Keratinocyte (primary cell): ENCODE results near the gene LONP1. TPM values are rescaled to one million over a fixed set of nuclear protein-coding genes. Genes with fewer than 3 reads are reported as not detected.

Experiments
- DNase-seq: peaks from one replicate; pipeline ENCODE4 v3.0.0-alpha.2; 2011; ENCODE audit warnings: low read depth, missing footprints, low spot score
- FAIRE-seq: peaks from 2 replicates; lab custom pipeline; 2011; peaks lifted over from hg19 to GRCh38; lab: Jason Lieb, UNC
- H2AFZ ChIP-seq: 2 replicates; pipeline ENCODE4 v1.6.0; 2012; ENCODE audit warnings: low read length, control low read depth, inconsistent platforms; ENCODE audit not compliant: control insufficient read depth
- H3K27ac ChIP-seq: 2 replicates; pipeline ENCODE4 v1.5.1; 2011; ENCODE audit warnings: low read length; ENCODE audit not compliant: control insufficient read depth, insufficient read depth
- H3K27me3 ChIP-seq: 3 replicates; pipeline ENCODE4 v1.6.0; 2011; ENCODE audit warnings: low read length; ENCODE audit not compliant: control insufficient read depth, insufficient read depth; ENCODE audit errors: extremely low read depth
- H3K36me3 ChIP-seq, 2 experiments: 2 replicates in 1 of 2; 3 replicates in 1 of 2; pipeline ENCODE4 v1.5.1; 2011; ENCODE audit warnings: low read length in 2 of 2, mild to moderate bottlenecking in 1 of 2; ENCODE audit not compliant: control insufficient read depth in 2 of 2, insufficient read depth in 2 of 2; ENCODE audit errors: extremely low read depth in 1 of 2
- H3K4me1 ChIP-seq: 3 replicates; pipeline ENCODE4 v1.5.1; 2011; ENCODE audit warnings: low read length; ENCODE audit not compliant: control insufficient read depth, insufficient read depth; ENCODE audit errors: extremely low read depth
- H3K4me2 ChIP-seq: 3 replicates; pipeline ENCODE4 v1.6.0; 2011; ENCODE audit warnings: low read depth, low read length; ENCODE audit not compliant: control insufficient read depth, insufficient read depth; ENCODE audit errors: extremely low read depth
- H3K4me3 ChIP-seq, 3 experiments: fragments of 200-600 bp in 1 of 3; sonication (generic) in 1 of 3; 2 replicates in 2 of 3; 3 replicates in 1 of 3; pipeline ENCODE4 v1.5.1; 2011 to 2016; ENCODE audit warnings: low read length in 3 of 3, mild to moderate bottlenecking in 3 of 3, control low read depth in 2 of 3, inconsistent platforms in 1 of 3, low read depth in 1 of 3, mixed read lengths in 1 of 3, mixed run types in 1 of 3, moderate library complexity in 1 of 3; ENCODE audit not compliant: control insufficient read depth in 2 of 3, insufficient read depth in 2 of 3; ENCODE audit errors: extremely low read depth in 1 of 3
- H3K79me2 ChIP-seq: 2 replicates; pipeline ENCODE4 v1.6.0; 2012; ENCODE audit warnings: low read length; ENCODE audit not compliant: control insufficient read depth, insufficient read depth
- H3K9ac ChIP-seq: 3 replicates; pipeline ENCODE4 v1.6.0; 2011; ENCODE audit warnings: low read length; ENCODE audit not compliant: control insufficient read depth, insufficient read depth; ENCODE audit errors: extremely low read depth
- H3K9me1 ChIP-seq: 3 replicates; pipeline ENCODE4 v1.6.0; 2011; ENCODE audit warnings: low read length; ENCODE audit not compliant: control insufficient read depth, insufficient read depth; ENCODE audit errors: extremely low read depth
- H3K9me3 ChIP-seq: 2 replicates; pipeline ENCODE4 v1.5.1; 2012; ENCODE audit warnings: low read depth, low read length; ENCODE audit not compliant: control insufficient read depth
- H4K20me1 ChIP-seq: 3 replicates; pipeline ENCODE4 v1.6.0; 2011; ENCODE audit warnings: low read length; ENCODE audit not compliant: control insufficient read depth, insufficient read depth; ENCODE audit errors: extremely low read depth
- EZH2 ChIP-seq: IDR thresholded peaks from one replicate; pipeline ENCODE4 v1.6.1; 2012; ENCODE audit warnings: inconsistent platforms, mild to moderate bottlenecking, low read length, moderate library complexity
- dilution Hi-C: fragments of 300-500 bp; cut with MboI; formaldehyde crosslinking; loops from one replicate; pipeline ENCODE4 v1.7.0; 2020; ENCODE audit warnings: low sequenced_read_pairs; ENCODE audit not compliant: extremely low pct_ligation_motif_present
- polyA plus RNA-seq, 5 experiments: library from polyadenylated mRNA; depleted of rRNA in 3 of 5; stranded (reverse) in 3 of 5; stranded (forward) in 1 of 5; unstranded in 1 of 5; fragments of >200 nt; gene quantifications; 1 replicate in 1 of 5; 2 replicates in 3 of 5; 3 replicates in 1 of 5; pipeline versions ENCODE4 v1.2.1 to v1.2.3, GENCODE V29; 2011 to 2012; ENCODE audit warnings: missing spikeins in 2 of 5, low read depth in 1 of 5, low replicate concordance in 1 of 5
- TF ChIP-seq, protein P1 (sequence below), 3 experiments: IDR thresholded peaks in 1 of 3; conservative IDR thresholded peaks in 1 of 3; optimal IDR thresholded peaks in 1 of 3; 2 replicates in 2 of 3; 3 replicates in 1 of 3; pipeline versions ENCODE3 to v1.5.1; 2011; ENCODE audit warnings: low read length in 3 of 3, mild to moderate bottlenecking in 3 of 3, moderate library complexity in 2 of 3, control low read depth in 1 of 3, inconsistent platforms in 1 of 3; ENCODE audit not compliant: insufficient read depth in 2 of 3; ENCODE audit errors: extremely low read depth in 1 of 3

The LONP1 gene
- polyA plus RNA-seq, 1 donor (not counting 4 experiments of a cell fraction or from before 2014, with no cell fraction given) = 24.2 TPM

- Histone ChIP-seq H3K9me3 (no peaks in the 10 kb centered on the region), H4K20me1 (peaks cover 8% of the 10 kb centered on the region), H3K79me2 (peaks cover 21% of the 10 kb centered on the region), H3K36me3 (peaks cover 34 to 50% of the 10 kb centered on the region in 2 experiments), H2AFZ (no peak overlapping the region), H3K9ac (no peak overlapping the region), H3K4me1 (no peaks in the 10 kb centered on the region), H3K4me2 (no peak overlapping the region), H3K4me3 (no peak overlapping the region), H3K9me1 (no peaks in the 10 kb centered on the region), H3K27ac (no peak overlapping the region), H3K27me3 (no peaks in the 10 kb centered on the region)
- FAIRE-seq (no peak), DNase-seq (no peak)
- no peak for TF ChIP-seq EZH2
- TF ChIP-seq, protein P1, sequence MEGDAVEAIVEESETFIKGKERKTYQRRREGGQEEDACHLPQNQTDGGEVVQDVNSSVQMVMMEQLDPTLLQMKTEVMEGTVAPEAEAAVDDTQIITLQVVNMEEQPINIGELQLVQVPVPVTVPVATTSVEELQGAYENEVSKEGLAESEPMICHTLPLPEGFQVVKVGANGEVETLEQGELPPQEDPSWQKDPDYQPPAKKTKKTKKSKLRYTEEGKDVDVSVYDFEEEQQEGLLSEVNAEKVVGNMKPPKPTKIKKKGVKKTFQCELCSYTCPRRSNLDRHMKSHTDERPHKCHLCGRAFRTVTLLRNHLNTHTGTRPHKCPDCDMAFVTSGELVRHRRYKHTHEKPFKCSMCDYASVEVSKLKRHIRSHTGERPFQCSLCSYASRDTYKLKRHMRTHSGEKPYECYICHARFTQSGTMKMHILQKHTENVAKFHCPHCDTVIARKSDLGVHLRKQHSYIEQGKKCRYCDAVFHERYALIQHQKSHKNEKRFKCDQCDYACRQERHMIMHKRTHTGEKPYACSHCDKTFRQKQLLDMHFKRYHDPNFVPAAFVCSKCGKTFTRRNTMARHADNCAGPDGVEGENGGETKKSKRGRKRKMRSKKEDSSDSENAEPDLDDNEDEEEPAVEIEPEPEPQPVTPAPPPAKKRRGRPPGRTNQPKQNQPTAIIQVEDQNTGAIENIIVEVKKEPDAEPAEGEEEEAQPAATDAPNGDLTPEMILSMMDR (optimal IDR thresholded peaks at IDR 0.05 in 1 of 3, IDR thresholded peaks at IDR 0.05 in 1 of 3, conservative IDR thresholded peaks at IDR 0.05 in 1 of 3; ENCODE audit: extremely low read depth in 1 of 3, insufficient read depth in 2 of 3, low read length in 3 of 3) = no peak
- dilution Hi-C loops = no loop called here
These were observed 8.2 kb downstream of the LONP1 start for GRCh38 chr19:5711713-5712161.

GRCh38 chr19:5711025-5711424 is 8.9 kb downstream of the LONP1 start:
- no peak overlapping the region for H3K9ac ChIP-seq
- H3K79me2 ChIP-seq = peaks cover 15% of the 10 kb centered on the region
- peaks cover 38 to 52% of the 10 kb centered on the region in 2 experiments for H3K36me3 ChIP-seq
- H3K27me3 ChIP-seq = no peaks in the 10 kb centered on the region
- FAIRE-seq = no peak
- no peaks in the 10 kb centered on the region for H3K4me1 ChIP-seq
- TF ChIP-seq EZH2 = no peak
- TF ChIP-seq, protein P1 (optimal IDR thresholded peaks at IDR 0.05 in 1 of 3, IDR thresholded peaks at IDR 0.05 in 1 of 3, conservative IDR thresholded peaks at IDR 0.05 in 1 of 3; ENCODE audit: extremely low read depth in 1 of 3, insufficient read depth in 2 of 3, low read length in 3 of 3) = no peak
- dilution Hi-C loops = no loop called here
- no peak for DNase-seq
- no peak overlapping the region for H2AFZ ChIP-seq
- no peak overlapping the region for H3K4me2 ChIP-seq
- H3K9me1 ChIP-seq = no peaks in the 10 kb centered on the region
- H3K27ac ChIP-seq = no peak overlapping the region
- no peak overlapping the region for H3K4me3 ChIP-seq
- H4K20me1 ChIP-seq = peaks cover 8% of the 10 kb centered on the region
- H3K9me3 ChIP-seq = no peaks in the 10 kb centered on the region
